OCI-LY7 (cell line): Measurements from ENCODE around the gene CA10.

ENCODE experiments used
- EZH2phosphoT487 ChIP-seq: fragments of 200-600 bp; sonication (generic); IDR thresholded peaks from 2 replicates; pipeline ENCODE4 v1.6.1; 2018; ENCODE audit warnings: low read depth, borderline replicate concordance, mild to moderate bottlenecking, mixed run types, antibody characterized with exemption, low read length, moderate library complexity, mixed read lengths
- TF ChIP-seq, protein P1 (sequence below): fragments of 200-600 bp; sonication (generic); conservative IDR thresholded peaks from 2 replicates; pipeline ENCODE4 v1.5.1; 2014; ENCODE audit warnings: mild to moderate bottlenecking, antibody characterized with exemption, low read length, moderate library complexity, mixed read lengths

GRCh38 chr17:51699303-51699702, 459.2 kb downstream of the CA10 start:
- TF ChIP-seq, protein P1, sequence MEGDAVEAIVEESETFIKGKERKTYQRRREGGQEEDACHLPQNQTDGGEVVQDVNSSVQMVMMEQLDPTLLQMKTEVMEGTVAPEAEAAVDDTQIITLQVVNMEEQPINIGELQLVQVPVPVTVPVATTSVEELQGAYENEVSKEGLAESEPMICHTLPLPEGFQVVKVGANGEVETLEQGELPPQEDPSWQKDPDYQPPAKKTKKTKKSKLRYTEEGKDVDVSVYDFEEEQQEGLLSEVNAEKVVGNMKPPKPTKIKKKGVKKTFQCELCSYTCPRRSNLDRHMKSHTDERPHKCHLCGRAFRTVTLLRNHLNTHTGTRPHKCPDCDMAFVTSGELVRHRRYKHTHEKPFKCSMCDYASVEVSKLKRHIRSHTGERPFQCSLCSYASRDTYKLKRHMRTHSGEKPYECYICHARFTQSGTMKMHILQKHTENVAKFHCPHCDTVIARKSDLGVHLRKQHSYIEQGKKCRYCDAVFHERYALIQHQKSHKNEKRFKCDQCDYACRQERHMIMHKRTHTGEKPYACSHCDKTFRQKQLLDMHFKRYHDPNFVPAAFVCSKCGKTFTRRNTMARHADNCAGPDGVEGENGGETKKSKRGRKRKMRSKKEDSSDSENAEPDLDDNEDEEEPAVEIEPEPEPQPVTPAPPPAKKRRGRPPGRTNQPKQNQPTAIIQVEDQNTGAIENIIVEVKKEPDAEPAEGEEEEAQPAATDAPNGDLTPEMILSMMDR = no peak
- no peak for TF ChIP-seq EZH2phosphoT487
